Fibroblast of lung (primary cell): Measurements from ENCODE around the gene CYGB. TPM values are rescaled to one million over a fixed set of nuclear protein-coding genes. Genes with fewer than 3 reads are reported as not detected.
"Not testable (repeated sequence)": the region's sequence is repeated elsewhere in the genome, so short reads cannot be mapped to it uniquely, and the experiment has no call there.

Experiments used
- DNase-seq, 2 donors: peaks; one replicate each; pipeline versions ENCODE4 v3.0.0 to v3.0.0-alpha.2; 2010; ENCODE audit warnings: low read depth in 2 of 2
- H2AFZ ChIP-seq: 2 replicates; pipeline ENCODE4 v1.5.1; 2012; ENCODE audit warnings: low read length, control low read depth, inconsistent platforms
- H3K27ac ChIP-seq: 2 replicates; pipeline ENCODE4 v1.5.1; 2011; ENCODE audit warnings: low read length, control low read depth; ENCODE audit not compliant: insufficient read depth
- H3K27me3 ChIP-seq: 2 replicates; pipeline ENCODE4 v1.5.1; 2011; ENCODE audit warnings: mild to moderate bottlenecking, low read length; ENCODE audit not compliant: control insufficient read depth, insufficient read depth
- H3K36me3 ChIP-seq: 2 replicates; pipeline ENCODE4 v1.5.1; 2011; ENCODE audit warnings: low read length; ENCODE audit not compliant: control insufficient read depth, insufficient read depth
- H3K4me1 ChIP-seq: 2 replicates; pipeline ENCODE4 v1.5.1; 2011; ENCODE audit warnings: low read length; ENCODE audit not compliant: control insufficient read depth, insufficient read depth; ENCODE audit errors: extremely low read depth
- H3K4me2 ChIP-seq: 2 replicates; pipeline ENCODE4 v1.5.1; 2011; ENCODE audit warnings: low read length, control low read depth; ENCODE audit not compliant: insufficient read depth; ENCODE audit errors: extremely low read depth
- H3K4me3 ChIP-seq, 4 experiments: fragments of 200-600 bp in 1 of 4; sonication (generic) in 1 of 4; replicated peaks in 1 of 4; 2 replicates each; pipeline ENCODE4 v1.5.1; 2011 to 2016; ENCODE audit warnings: low read length in 4 of 4, low read depth in 3 of 4, mild to moderate bottlenecking in 3 of 4, control low read depth in 2 of 4, inconsistent platforms in 1 of 4, mixed read lengths in 1 of 4; ENCODE audit not compliant: insufficient read depth in 1 of 4; ENCODE audit errors: control extremely low read depth in 1 of 4
- H3K79me2 ChIP-seq: 2 replicates; pipeline ENCODE4 v1.5.1; 2012; ENCODE audit warnings: mild to moderate bottlenecking, low read length, inconsistent platforms; ENCODE audit not compliant: control insufficient read depth, insufficient read depth
- H3K9ac ChIP-seq: 2 replicates; pipeline ENCODE4 v1.5.1; 2011; ENCODE audit warnings: mild to moderate bottlenecking, low read length, control low read depth; ENCODE audit not compliant: insufficient read depth
- H3K9me3 ChIP-seq: 2 replicates; pipeline ENCODE4 v1.5.1; 2012; ENCODE audit warnings: low read depth, low read length; ENCODE audit not compliant: control insufficient read depth, insufficient read depth
- H4K20me1 ChIP-seq: 2 replicates; pipeline ENCODE4 v1.5.1; 2011; ENCODE audit warnings: low read length; ENCODE audit not compliant: control insufficient read depth, insufficient read depth; ENCODE audit errors: extremely low read depth
- CTCF ChIP-seq, 2 donors: IDR thresholded peaks in 1 of 2; conservative IDR thresholded peaks in 1 of 2; 1 replicate in 1 of 2; 2 replicates in 1 of 2; pipeline ENCODE4 v1.5.1; 2011 to 2012; ENCODE audit warnings: low read length in 2 of 2, control low read depth in 1 of 2, inconsistent platforms in 1 of 2, low read depth in 1 of 2, mild to moderate bottlenecking in 1 of 2
- EZH2 ChIP-seq: IDR thresholded peaks from 2 replicates; pipeline ENCODE4 v1.5.1; 2012; ENCODE audit warnings: low read length, control low read depth, mild to moderate bottlenecking; ENCODE audit errors: missing control alignments
- polyA plus RNA-seq, 2 donors: library from polyadenylated mRNA; depleted of rRNA in 1 of 2; stranded (reverse) in 1 of 2; unstranded in 1 of 2; fragments of >200 nt; gene quantifications; 2 replicates each; pipeline ENCODE4 v1.2.1, GENCODE V29; 2011 to 2012; ENCODE audit warnings: missing spikeins in 1 of 2
- total RNA-seq: library from RNA; depleted of rRNA; stranded (reverse); fragments of >200 nt; gene quantifications from 2 replicates; pipeline ENCODE4 v1.2.1, GENCODE V29; 2014

CYGB gene
- total and polyA plus RNA-seq, 2 donors (not counting 1 experiment from before 2014, with no cell fraction given) = 10.0 to 12.4 TPM

GRCh38 chr17:76528528-76529223 lies 8.8 kb downstream of the CYGB start:
- H3K9ac ChIP-seq = peak overlapping the region; percentile 74
- H3K4me1 ChIP-seq = peaks cover 44% of the 10 kb centered on the region
- peak overlapping the region; percentile 97 for H3K27ac ChIP-seq
- no peak overlapping the region for H3K4me3 ChIP-seq
- no peaks in the 10 kb centered on the region for H3K9me3 ChIP-seq
- H2AFZ ChIP-seq = peak overlapping the region; percentile 20
- no peaks in the 10 kb centered on the region for H3K79me2 ChIP-seq
- peaks cover 2% of the 10 kb centered on the region for H3K36me3 ChIP-seq
- no peaks in the 10 kb centered on the region for H3K27me3 ChIP-seq
- TF ChIP-seq CTCF (conservative IDR thresholded peaks at IDR 0.05 in 1 of 2, IDR thresholded peaks at IDR 0.05 in 1 of 2; ENCODE audit: low read depth in 1 of 2, low read length in 2 of 2) = no peak
- TF ChIP-seq EZH2 = no peak
- no peaks in the 10 kb centered on the region for H4K20me1 ChIP-seq
- peak overlapping the region; percentile 70 for H3K4me2 ChIP-seq
- DNase-seq = peak in 1 of 2 donors; percentile 67

DNA sequence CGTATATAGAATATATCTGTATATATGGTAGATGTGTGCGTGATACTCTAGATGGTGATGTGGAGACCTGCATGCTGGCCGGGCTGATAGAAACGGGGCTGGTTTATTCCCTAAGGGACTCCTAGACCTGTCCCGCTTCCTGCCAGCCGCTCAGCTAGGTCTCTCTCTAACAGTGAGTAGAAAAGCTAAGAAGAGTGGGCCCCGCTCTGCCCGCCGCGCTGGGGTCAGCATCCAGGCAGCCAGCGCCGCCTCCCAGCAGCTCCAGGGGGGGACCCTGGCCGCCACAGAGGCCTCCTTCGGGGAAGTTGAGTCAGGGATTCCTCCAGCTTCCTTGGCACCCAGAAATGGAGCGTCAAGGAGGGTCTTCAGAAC lies 9.4 kb downstream of the CYGB start:
- Histone ChIP-seq H4K20me1 (no peaks in the 10 kb centered on the region), H3K27ac (peak overlapping the region; percentile 97), H2AFZ (no peak overlapping the region), H3K27me3 (no peaks in the 10 kb centered on the region), H3K9me3 (no peaks in the 10 kb centered on the region), H3K4me2 (peak overlapping the region; percentile 32), H3K4me1 (peaks cover 44% of the 10 kb centered on the region), H3K9ac (peak overlapping the region; percentile 74), H3K36me3 (peaks cover 2% of the 10 kb centered on the region), H3K79me2 (no peaks in the 10 kb centered on the region), H3K4me3 (no peak overlapping the region)
- DNase-seq = no peak
- no peak for TF ChIP-seq EZH2
- TF ChIP-seq CTCF (conservative IDR thresholded peaks at IDR 0.05 in 1 of 2, IDR thresholded peaks at IDR 0.05 in 1 of 2; ENCODE audit: low read depth in 1 of 2, low read length in 2 of 2) = no peak

DNA sequence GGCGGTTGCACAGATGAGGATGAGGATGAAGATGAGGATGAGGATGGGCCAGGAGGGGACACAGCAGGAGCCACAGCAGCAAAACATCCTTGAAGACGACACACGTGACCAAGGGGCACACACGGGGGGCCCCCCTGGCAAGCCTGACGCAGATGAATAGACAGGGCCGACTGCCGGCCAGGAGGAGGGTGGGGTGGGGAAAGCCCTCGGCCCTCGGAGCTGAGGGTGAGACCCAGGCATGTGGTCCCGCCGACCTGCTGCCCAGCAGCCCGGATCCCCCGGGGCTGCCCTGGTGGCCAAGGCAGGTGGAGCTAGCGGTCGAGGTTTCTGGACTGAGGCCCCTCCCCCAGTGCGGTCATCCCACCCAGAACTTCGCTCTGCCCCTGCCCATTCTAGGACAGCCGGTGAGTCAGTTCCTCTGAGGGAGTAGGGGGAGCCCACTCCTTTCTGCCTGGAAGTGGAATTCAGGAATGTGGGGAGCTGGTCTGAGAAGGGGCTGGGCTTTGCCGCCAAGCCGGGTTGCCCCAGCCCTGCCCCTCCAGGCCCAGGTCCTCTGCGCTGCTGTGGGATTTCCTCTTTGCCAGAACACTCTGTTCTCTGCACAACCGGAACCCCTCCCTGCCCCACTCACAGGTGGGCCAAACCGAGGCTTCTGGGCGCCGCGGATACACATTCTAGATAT lies 9.9 kb downstream of the CYGB start:
- H3K27me3 ChIP-seq = no peaks in the 10 kb centered on the region
- no peaks in the 10 kb centered on the region for H3K9me3 ChIP-seq
- no peak overlapping the region for H2AFZ ChIP-seq
- TF ChIP-seq CTCF (conservative IDR thresholded peaks at IDR 0.05 in 1 of 2, IDR thresholded peaks at IDR 0.05 in 1 of 2; ENCODE audit: low read depth in 1 of 2, low read length in 2 of 2) (peak; percentile 2 to 8), EZH2 (no peak)
- H3K4me3 ChIP-seq = peak overlapping the region in 1 of 4 experiments; percentile 3
- H3K4me1 ChIP-seq = peaks cover 44% of the 10 kb centered on the region
- no peaks in the 10 kb centered on the region for H4K20me1 ChIP-seq
- H3K4me2 ChIP-seq = peak overlapping the region; percentile 42
- H3K9ac ChIP-seq = peak overlapping the region; percentile 20
- DNase-seq = peak; percentile 89
- H3K79me2 ChIP-seq = no peaks in the 10 kb centered on the region
- peaks cover 2% of the 10 kb centered on the region for H3K36me3 ChIP-seq
- H3K27ac ChIP-seq = peak overlapping the region; percentile 37

GRCh38 chr17:76527016-76527415 lies 10.5 kb downstream of the CYGB start:
- not testable (repeated sequence) for H3K4me2 ChIP-seq, H3K9me3 ChIP-seq, H4K20me1 ChIP-seq, H2AFZ ChIP-seq, H3K79me2 ChIP-seq, DNase-seq, H3K36me3 ChIP-seq, H3K27ac ChIP-seq, H3K27me3 ChIP-seq, H3K4me3 ChIP-seq
- Histone ChIP-seq H3K9ac (peak overlapping the region; percentile 20), H3K4me1 (peaks cover 44% of the 10 kb centered on the region)
